Choroid plexus epithelial cell (primary cell): ENCODE data around the gene ECE2.
A peak's percentile ranks its signal among the peaks of the same experiment; 100 is the strongest.

ENCODE experiments used
- DNase-seq: peaks from one replicate; pipeline ENCODE4 v3.0.0-alpha.2; 2010; ENCODE audit warnings: low read depth
- H3K4me3 ChIP-seq: 2 replicates; pipeline ENCODE4 v1.5.1; 2011; ENCODE audit warnings: low read depth, mild to moderate bottlenecking, control low read depth, low read length, moderate library complexity
- CTCF ChIP-seq: conservative IDR thresholded peaks from 2 replicates; pipeline ENCODE4 v1.5.1; 2011; ENCODE audit warnings: low read depth, mild to moderate bottlenecking, control low read depth, inconsistent platforms, low read length, moderate library complexity

The ECE2 gene

GRCh38 chr3:184230603-184231528, 45.0 kb upstream of the ECE2 start:
- TF ChIP-seq CTCF = no peak
- DNase-seq = no peak
- no peak overlapping the region for H3K4me3 ChIP-seq

- no peak for TF ChIP-seq CTCF
- H3K4me3 ChIP-seq = no peak overlapping the region
- DNase-seq = peak; percentile 22
These were observed 44.2 kb upstream of the ECE2 start for GRCh38 chr3:184231671-184232070.

- H3K4me3 ChIP-seq = no peak overlapping the region
- TF ChIP-seq CTCF = no peak
- DNase-seq = no peak
These were observed 42.5 kb upstream of the ECE2 start for GRCh38 chr3:184233127-184233843.

GRCh38 chr3:184234224-184234623, 41.6 kb upstream of the ECE2 start:
- peak; percentile 90 for DNase-seq
- TF ChIP-seq CTCF = peak; percentile 36
- H3K4me3 ChIP-seq = no peak overlapping the region

GRCh38 chr3:184234671-184235380, 41.0 kb upstream of the ECE2 start:
- DNase-seq = no peak
- no peak for TF ChIP-seq CTCF
- no peak overlapping the region for H3K4me3 ChIP-seq

- DNase-seq = no peak
- no peak overlapping the region for H3K4me3 ChIP-seq
- no peak for TF ChIP-seq CTCF
These were observed 40.3 kb upstream of the ECE2 start for GRCh38 chr3:184235381-184236032.
